ENCODE results near the gene OR4S1. TPM values are rescaled to one million over a fixed set of nuclear protein-coding genes. Genes with fewer than 3 reads are reported as not detected.

OR4S1 gene, protein sequence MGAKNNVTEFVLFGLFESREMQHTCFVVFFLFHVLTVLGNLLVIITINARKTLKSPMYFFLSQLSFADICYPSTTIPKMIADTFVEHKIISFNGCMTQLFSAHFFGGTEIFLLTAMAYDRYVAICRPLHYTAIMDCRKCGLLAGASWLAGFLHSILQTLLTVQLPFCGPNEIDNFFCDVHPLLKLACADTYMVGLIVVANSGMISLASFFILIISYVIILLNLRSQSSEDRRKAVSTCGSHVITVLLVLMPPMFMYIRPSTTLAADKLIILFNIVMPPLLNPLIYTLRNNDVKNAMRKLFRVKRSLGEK
- not detected in 2 replicates for total RNA-seq

GRCh38 chr11:48305923-48306322 lies at the start of gene OR4S1:
Gene OR4S1 (plus strand): TSS chr11:48306223. CDS start chr11:48306223, 0 bp downstream.

DNA sequence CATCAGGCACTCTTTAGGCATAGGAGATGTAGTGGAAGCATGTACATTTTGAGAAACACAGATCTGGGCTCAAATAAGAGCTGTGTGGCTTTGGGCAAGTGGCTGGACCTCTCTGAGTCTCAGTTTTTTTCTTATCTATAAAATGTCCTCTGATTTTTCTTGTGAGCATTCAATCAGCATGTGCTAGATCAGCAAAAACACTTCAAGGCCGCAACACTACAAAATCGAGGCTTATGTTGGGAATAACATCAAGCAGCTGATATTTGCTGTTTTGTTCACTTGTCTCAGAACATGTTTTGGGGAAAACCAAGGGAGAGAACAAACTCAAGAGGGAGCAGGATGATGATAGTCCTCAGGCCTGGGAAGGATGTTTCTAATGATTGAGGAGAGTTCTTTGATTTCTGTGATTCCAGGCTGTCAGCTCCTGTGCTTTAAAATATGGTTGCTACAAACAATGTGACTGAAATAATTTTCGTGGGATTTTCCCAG lies 42.6 kb upstream of the OR4S1 start, which contains the start of gene OR4X1:
Gene OR4X1, plus strand, starts transcription at position 439 of the 489 bp plus-strand sequence. Its CDS starts 0 bp downstream, at position 439.

DNA sequence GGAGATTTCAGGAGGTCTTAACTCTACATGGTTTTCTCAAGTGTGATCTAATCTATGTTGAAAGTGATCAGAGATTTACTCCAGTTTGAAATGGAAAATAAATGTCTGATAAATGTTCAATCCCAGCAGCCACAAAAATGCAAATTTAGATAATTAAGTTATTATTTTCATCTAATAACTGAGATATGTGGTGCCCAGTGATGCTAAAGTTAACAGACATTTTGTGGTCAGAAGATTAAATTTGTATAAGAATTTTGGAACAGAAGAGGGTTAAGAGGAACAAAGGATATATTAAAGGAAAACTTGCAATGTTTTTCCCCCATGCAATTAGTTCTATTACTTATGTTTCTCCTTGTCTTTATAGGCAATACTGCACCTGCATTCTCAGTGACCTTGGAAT lies 18.6 kb downstream of the OR4S1 start, which contains the start of gene OR4C3:
Gene OR4C3, plus strand, starts transcription at position 301 of the 400 bp plus-strand sequence. CDS start 102 bp downstream, outside the sequence.

Other genes with a start within 250 kb of the OR4S1 start
- gene OR4B1, start 89.4 kb upstream of the OR4S1 start, total RNA-seq, result not detected in 2 replicates
- gene OR4X2, start 61.1 kb upstream of the OR4S1 start, total RNA-seq, result not detected in 2 replicates
- not detected in 2 replicates for gene OR4X1, start 42.4 kb upstream of the OR4S1 start, total RNA-seq
- not detected in 2 replicates for gene OR4C3, start 18.7 kb downstream of the OR4S1 start, total RNA-seq
- not detected in 2 replicates for gene OR4C5, start 60.2 kb downstream of the OR4S1 start, total RNA-seq
- not detected in 2 replicates for gene OR4A47, start 182.6 kb downstream of the OR4S1 start, total RNA-seq